ENCODE measurements around the gene TMEM178A. TPM values are rescaled to one million over a fixed set of nuclear protein-coding genes. Genes with fewer than 3 reads are reported as not detected.

TMEM178A gene
- total RNA-seq, 4 donors from 2014 or later = 1.9 to 6.5 (median 4.0) TPM

DNA sequence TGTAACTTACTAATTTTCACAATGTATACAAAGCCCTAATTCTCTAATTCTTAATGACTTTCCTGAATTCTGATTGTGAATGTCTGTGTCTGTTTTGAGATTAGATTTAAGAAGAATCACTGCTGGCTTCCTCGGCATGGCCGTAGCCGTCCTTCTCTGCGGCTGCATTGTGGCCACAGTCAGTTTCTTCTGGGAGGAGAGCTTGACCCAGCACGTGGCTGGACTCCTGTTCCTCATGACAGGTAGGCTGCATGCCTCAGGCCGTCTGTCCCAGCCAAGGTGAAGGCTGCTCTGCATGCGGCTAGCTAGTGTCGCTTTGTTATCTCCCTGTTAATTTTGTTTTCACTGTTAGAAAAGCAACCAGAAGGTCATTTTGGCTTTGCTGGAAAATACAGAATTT is 41.2 kb downstream of the TMEM178A start:
- intact Hi-C loops (cut with DNase I) = no loop called here
- TF ChIP-seq, protein P1, sequence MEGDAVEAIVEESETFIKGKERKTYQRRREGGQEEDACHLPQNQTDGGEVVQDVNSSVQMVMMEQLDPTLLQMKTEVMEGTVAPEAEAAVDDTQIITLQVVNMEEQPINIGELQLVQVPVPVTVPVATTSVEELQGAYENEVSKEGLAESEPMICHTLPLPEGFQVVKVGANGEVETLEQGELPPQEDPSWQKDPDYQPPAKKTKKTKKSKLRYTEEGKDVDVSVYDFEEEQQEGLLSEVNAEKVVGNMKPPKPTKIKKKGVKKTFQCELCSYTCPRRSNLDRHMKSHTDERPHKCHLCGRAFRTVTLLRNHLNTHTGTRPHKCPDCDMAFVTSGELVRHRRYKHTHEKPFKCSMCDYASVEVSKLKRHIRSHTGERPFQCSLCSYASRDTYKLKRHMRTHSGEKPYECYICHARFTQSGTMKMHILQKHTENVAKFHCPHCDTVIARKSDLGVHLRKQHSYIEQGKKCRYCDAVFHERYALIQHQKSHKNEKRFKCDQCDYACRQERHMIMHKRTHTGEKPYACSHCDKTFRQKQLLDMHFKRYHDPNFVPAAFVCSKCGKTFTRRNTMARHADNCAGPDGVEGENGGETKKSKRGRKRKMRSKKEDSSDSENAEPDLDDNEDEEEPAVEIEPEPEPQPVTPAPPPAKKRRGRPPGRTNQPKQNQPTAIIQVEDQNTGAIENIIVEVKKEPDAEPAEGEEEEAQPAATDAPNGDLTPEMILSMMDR (IDR thresholded peaks at IDR 0.05) = no peak
- TF ChIP-seq POLR2A (IDR thresholded peaks at IDR 0.05) = no peak
- no peak for DNase-seq
- Histone ChIP-seq H3K27me3 (no peaks in the 10 kb centered on the region), H3K4me3 (replicated peaks in 1 of 3) (no peak overlapping the region), H3K4me1 (no peaks in the 10 kb centered on the region), H3K36me3 (no peaks in the 10 kb centered on the region), H3K9me3 (no peaks in the 10 kb centered on the region), H3K27ac (no peak overlapping the region)
- 93 to 96% methylated on average over 8 of the region's 8 CpGs for WGBS, 2 donors

DNA sequence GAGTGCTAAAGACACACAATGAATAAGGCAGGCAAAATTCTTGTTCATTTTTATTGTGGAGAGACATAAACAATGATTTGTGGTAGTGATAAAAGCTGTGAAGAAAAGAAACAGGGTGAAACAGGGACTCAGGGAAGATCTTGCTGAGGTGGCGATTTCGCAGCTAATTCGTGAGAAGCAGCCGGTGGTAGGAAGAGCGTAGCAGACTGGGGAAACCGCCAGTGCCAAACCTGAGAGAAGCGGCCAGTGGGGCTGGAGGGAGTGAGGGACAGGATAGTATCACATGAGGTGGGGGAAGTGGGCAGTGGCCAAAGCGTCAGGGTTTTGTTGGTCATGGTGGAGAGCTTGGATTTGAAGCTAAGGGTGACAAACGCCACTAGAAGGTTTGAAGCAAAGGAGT is 42.3 kb downstream of the TMEM178A start:
- Histone ChIP-seq H3K4me3 (replicated peaks in 1 of 3) (no peak overlapping the region), H3K36me3 (no peaks in the 10 kb centered on the region), H3K27me3 (no peaks in the 10 kb centered on the region), H3K27ac (no peak overlapping the region), H3K4me1 (no peaks in the 10 kb centered on the region), H3K9me3 (no peaks in the 10 kb centered on the region)
- intact Hi-C loops (cut with DNase I) = no loop called here
- no peak for DNase-seq
- no peak for TF ChIP-seq POLR2A (IDR thresholded peaks at IDR 0.05)
- TF ChIP-seq, protein P1 (IDR thresholded peaks at IDR 0.05) = no peak
- 96 to 97% methylated on average over 9 of the region's 9 CpGs for WGBS, 2 donors

DNA sequence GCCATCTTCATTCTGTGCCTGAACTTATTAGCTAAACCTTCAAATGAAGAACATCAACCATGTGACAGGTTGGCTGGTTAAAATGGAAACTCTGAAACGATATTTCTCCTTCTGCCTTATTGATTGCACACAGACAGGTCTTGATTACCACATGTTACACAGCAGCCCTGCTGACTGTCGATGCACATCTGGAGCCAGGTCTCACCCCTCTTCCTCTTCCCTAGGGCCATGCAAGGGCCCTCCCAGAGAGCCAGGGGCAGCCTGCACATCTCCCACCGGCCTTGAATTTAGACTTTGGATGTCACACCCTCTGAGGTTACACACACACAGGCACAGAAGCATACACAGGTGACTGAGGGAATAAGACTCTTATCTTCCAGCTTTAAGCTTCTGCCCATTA is 45.1 kb downstream of the TMEM178A start:
- Histone ChIP-seq H3K36me3 (no peaks in the 10 kb centered on the region), H3K4me1 (no peaks in the 10 kb centered on the region), H3K27ac (no peak overlapping the region), H3K9me3 (no peaks in the 10 kb centered on the region), H3K27me3 (no peaks in the 10 kb centered on the region), H3K4me3 (replicated peaks in 1 of 3) (no peak overlapping the region)
- no peak for TF ChIP-seq POLR2A (IDR thresholded peaks at IDR 0.05)
- TF ChIP-seq, protein P1 (IDR thresholded peaks at IDR 0.05) = no peak
- intact Hi-C loops (cut with DNase I) = no loop called here
- WGBS, 2 donors = 80 to 91% methylated on average over 3 of the region's 3 CpGs
- DNase-seq = no peak

DNA sequence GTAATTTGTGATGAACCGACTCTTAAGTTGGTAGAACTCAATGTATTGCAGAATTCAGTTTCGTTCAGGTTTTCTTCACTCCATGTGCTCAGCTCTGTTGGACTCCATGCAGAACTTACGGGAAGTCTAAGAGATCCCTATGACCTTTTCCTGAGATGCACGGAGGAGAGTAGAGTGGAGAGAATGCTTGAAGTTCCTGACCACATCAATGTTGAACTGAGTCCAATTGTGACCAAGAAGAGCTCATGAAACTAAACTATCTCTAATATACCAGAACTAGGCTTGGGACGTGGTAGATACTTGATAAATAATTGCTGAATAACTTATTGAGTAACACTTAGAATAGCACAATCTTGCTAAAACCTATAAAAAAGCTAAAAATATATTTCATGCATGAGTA is 47.2 kb downstream of the TMEM178A start:
- TF ChIP-seq, protein P1 (IDR thresholded peaks at IDR 0.05) = no peak
- TF ChIP-seq POLR2A (IDR thresholded peaks at IDR 0.05) = no peak
- intact Hi-C loops (cut with DNase I) = no loop called here
- WGBS, 2 donors = 88 to 89% methylated on average over 5 of the region's 5 CpGs
- H3K9me3 ChIP-seq = no peaks in the 10 kb centered on the region
- no peak overlapping the region for H3K4me3 ChIP-seq (replicated peaks in 1 of 3)
- H3K27ac ChIP-seq = no peak overlapping the region
- no peak for DNase-seq
- H3K36me3 ChIP-seq = no peaks in the 10 kb centered on the region
- H3K4me1 ChIP-seq = no peaks in the 10 kb centered on the region
- H3K27me3 ChIP-seq = no peaks in the 10 kb centered on the region

DNA sequence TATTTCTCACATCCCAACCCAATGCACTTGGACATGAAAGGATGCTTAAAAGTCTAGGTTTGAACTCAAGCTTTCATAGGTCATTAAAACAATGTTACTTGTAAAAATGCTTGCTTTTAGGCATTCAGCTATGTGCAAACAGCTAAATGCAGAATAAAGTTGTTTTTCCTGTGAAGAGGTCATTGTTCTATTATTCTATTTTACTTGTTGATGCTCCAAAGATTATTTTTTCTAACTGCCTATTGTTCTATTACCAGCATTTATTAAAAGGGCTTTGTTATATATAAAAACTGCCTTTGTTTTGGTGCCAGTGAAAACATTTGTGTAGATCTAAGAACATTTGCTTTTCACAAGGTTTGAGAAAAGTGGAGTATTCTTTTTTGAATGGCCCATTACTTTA is 49.4 kb downstream of the TMEM178A start:
- Histone ChIP-seq H3K27me3 (no peaks in the 10 kb centered on the region), H3K36me3 (no peaks in the 10 kb centered on the region), H3K4me3 (replicated peaks in 1 of 3) (no peak overlapping the region), H3K27ac (no peak overlapping the region), H3K9me3 (no peaks in the 10 kb centered on the region), H3K4me1 (no peaks in the 10 kb centered on the region)
- no peak for TF ChIP-seq POLR2A (IDR thresholded peaks at IDR 0.05)
- TF ChIP-seq, protein P1 (IDR thresholded peaks at IDR 0.05) = no peak
- DNase-seq = no peak
- intact Hi-C loops (cut with DNase I) = no loop called here
